NCI-H748 treated with DMSO at 0.1 percent for 48 hours (cell line): ENCODE data around the gene DNAH11.
A peak's percentile ranks its signal among the peaks of the same experiment; 100 is the strongest.
"Not testable (repeated sequence)": the region's sequence is repeated elsewhere in the genome, so short reads cannot be mapped to it uniquely, and the experiment has no call there.

Source experiments
- DNase-seq: peaks from one replicate; lab custom pipeline; 2025; lab: John Stamatoyannopoulos, UW

Gene DNAH11

GRCh38 chr7:21719846-21720245 lies 177.0 kb downstream of the DNAH11 start:
- DNase-seq: no peak

GRCh38 chr7:21722371-21722770 lies 179.5 kb downstream of the DNAH11 start:
- DNase-seq: no peak

GRCh38 chr7:21724562-21724961 lies 181.7 kb downstream of the DNAH11 start:
- DNase-seq: no peak

- no peak for DNase-seq
These were observed 187.6 kb downstream of the DNAH11 start for GRCh38 chr7:21730399-21730798.

- no peak for DNase-seq
These were observed 189.1 kb downstream of the DNAH11 start for GRCh38 chr7:21731977-21732376.

- DNase-seq: not testable (repeated sequence)
These were observed 190.1 kb downstream of the DNAH11 start for GRCh38 chr7:21732956-21733355.

- no peak for DNase-seq
These were observed 191.0 kb downstream of the DNAH11 start for GRCh38 chr7:21733837-21734236.

- DNase-seq: no peak
These were observed 200.7 kb downstream of the DNAH11 start for GRCh38 chr7:21743493-21743892.

- no peak for DNase-seq
These were observed 204.1 kb downstream of the DNAH11 start for GRCh38 chr7:21746949-21747348.

- no peak for DNase-seq
These were observed 205.0 kb downstream of the DNAH11 start for GRCh38 chr7:21747806-21748205.

- DNase-seq: no peak
These were observed 206.5 kb downstream of the DNAH11 start for GRCh38 chr7:21749378-21749777.

- no peak for DNase-seq
These were observed 210.2 kb downstream of the DNAH11 start for GRCh38 chr7:21753071-21753470.

GRCh38 chr7:21754963-21755362 lies 212.1 kb downstream of the DNAH11 start:
- no peak for DNase-seq

GRCh38 chr7:21757537-21758282 lies 214.9 kb downstream of the DNAH11 start:
- no peak for DNase-seq

- no peak for DNase-seq
These were observed 215.4 kb downstream of the DNAH11 start for GRCh38 chr7:21758286-21758685.

GRCh38 chr7:21762469-21762868 lies 219.6 kb downstream of the DNAH11 start:
- DNase-seq: no peak

- DNase-seq: no peak
These were observed 221.0 kb downstream of the DNAH11 start for GRCh38 chr7:21763818-21764217.

- no peak for DNase-seq
These were observed 223.4 kb downstream of the DNAH11 start for GRCh38 chr7:21766218-21766617.

GRCh38 chr7:21767300-21767900 lies 224.6 kb downstream of the DNAH11 start:
- peak; percentile 86 for DNase-seq

GRCh38 chr7:21768279-21768678 lies 225.4 kb downstream of the DNAH11 start:
- DNase-seq: no peak

- no peak for DNase-seq
These were observed 228.4 kb downstream of the DNAH11 start for GRCh38 chr7:21771266-21771665.

GRCh38 chr7:21771906-21772610 lies 229.2 kb downstream of the DNAH11 start:
- DNase-seq: no peak

GRCh38 chr7:21773326-21773725 lies 230.5 kb downstream of the DNAH11 start:
- DNase-seq: no peak
